HFFc6 (cell line): Measurements from ENCODE around the gene NCAM2. TPM values are rescaled to one million over a fixed set of nuclear protein-coding genes. Genes with fewer than 3 reads are reported as not detected.
A peak's percentile ranks its signal among the peaks of the same experiment; 100 is the strongest.

ENCODE experiments used
- DNase-seq: peaks from one replicate; pipeline ENCODE4 v3.0.0-alpha.2; 2018
- H3K27ac Mint-ChIP-seq: 2 replicates; pipeline ENCODE4 v1.8.0; 2020; ENCODE audit warnings: mild to moderate bottlenecking, mixed read lengths
- H3K27me3 Mint-ChIP-seq: 2 replicates; pipeline ENCODE4 v1.8.0; 2021; ENCODE audit warnings: mild to moderate bottlenecking, moderate library complexity, mixed read lengths; ENCODE audit not compliant: insufficient read depth
- H3K36me3 Mint-ChIP-seq: 2 replicates; pipeline ENCODE4 v1.8.0; 2021; ENCODE audit warnings: low read depth, mixed read lengths
- H3K4me1 Mint-ChIP-seq: 2 replicates; pipeline ENCODE4 v1.8.0; 2020; ENCODE audit warnings: low read depth, mixed read lengths
- H3K4me3 Mint-ChIP-seq: 2 replicates; pipeline ENCODE4 v1.8.0; 2020; ENCODE audit warnings: mild to moderate bottlenecking, moderate library complexity, mixed read lengths
- H3K9me3 Mint-ChIP-seq: 2 replicates; pipeline ENCODE4 v1.8.0; 2020; ENCODE audit warnings: mild to moderate bottlenecking, mixed read lengths
- total RNA-seq, 6 experiments: library from RNA; stranded (reverse); fragmentation: NEBNext Ultra II Directional; extraction: Animal tissue kit (Norgen Biotek cat#: 25700); gene quantifications; 2 replicates in 1 of 6; 3 replicates in 5 of 6; pipeline ENCODE4 v1.2.3, GENCODE V29; 2021
- TF ChIP-seq, protein P1 (sequence below): fragments of 200-600 bp; sonication (generic); IDR thresholded peaks from 2 replicates; pipeline ENCODE4 v1.5.0; 2021; ENCODE audit warnings: antibody characterized with exemption, mild to moderate bottlenecking

Gene NCAM2
- total RNA-seq, 6 experiments from 2014 or later, result 2.2 to 10.2 (median 8.8) TPM

DNA sequence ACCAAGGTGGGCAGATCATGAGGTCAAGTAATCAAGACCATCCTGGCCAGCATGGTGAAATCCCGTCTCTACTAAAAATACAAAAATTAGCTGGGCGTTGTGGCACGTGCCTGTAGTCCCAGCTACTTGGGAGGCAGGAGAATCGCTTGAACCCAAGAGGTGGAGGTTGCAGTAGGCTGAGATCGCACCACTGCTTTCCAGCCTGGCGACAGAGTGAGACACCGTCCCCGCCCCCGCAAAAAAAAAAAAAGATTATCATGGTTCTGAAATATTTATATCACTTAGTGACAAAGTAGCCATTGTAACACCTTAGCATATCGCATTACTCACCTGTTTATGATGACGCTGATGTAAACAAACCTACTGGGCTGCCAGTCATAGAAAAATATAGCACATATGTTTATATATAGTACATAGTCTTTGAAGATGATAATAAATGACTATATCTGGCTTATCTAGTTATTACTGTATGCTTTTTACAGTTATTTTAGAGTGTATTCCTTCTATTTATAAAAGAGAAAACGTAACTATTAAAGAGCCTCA is 160.2 kb downstream of the NCAM2 start:
- TF ChIP-seq, protein P1, sequence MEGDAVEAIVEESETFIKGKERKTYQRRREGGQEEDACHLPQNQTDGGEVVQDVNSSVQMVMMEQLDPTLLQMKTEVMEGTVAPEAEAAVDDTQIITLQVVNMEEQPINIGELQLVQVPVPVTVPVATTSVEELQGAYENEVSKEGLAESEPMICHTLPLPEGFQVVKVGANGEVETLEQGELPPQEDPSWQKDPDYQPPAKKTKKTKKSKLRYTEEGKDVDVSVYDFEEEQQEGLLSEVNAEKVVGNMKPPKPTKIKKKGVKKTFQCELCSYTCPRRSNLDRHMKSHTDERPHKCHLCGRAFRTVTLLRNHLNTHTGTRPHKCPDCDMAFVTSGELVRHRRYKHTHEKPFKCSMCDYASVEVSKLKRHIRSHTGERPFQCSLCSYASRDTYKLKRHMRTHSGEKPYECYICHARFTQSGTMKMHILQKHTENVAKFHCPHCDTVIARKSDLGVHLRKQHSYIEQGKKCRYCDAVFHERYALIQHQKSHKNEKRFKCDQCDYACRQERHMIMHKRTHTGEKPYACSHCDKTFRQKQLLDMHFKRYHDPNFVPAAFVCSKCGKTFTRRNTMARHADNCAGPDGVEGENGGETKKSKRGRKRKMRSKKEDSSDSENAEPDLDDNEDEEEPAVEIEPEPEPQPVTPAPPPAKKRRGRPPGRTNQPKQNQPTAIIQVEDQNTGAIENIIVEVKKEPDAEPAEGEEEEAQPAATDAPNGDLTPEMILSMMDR, result no peak
- no peaks in the 10 kb centered on the region for H3K9me3 Mint-ChIP-seq

DNA sequence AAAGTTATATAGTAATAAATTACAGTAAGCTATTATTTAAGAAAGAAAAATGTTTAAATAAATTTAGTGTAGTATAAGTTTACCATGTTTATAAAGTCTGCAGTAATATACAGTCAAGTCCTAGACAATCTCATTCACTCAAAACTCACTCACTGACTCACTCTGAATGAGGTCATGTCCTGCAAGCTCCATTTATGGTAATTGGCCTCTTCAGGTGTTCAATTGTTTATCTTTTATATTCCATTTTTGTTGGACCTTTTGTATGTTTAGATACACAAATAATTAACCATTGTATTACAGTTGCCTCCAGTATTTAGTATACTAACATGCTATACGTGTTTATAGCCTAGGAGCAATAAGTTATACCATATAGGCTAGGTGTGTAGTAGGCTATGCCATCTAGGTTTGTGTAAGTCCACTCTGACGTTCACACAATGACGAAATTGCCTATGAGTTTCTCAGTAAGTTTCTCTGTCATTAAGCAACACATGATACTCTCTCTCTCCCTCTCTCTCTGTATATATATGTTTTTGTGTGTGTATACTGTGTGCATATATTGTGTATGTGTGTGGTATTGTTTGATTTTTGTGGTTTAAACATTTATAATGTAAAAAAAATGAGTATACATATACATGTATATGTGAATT is 161.2 kb downstream of the NCAM2 start:
- Mint-ChIP-seq H3K36me3 (no peaks in the 10 kb centered on the region), H3K27ac (no peak overlapping the region), H3K4me1 (peaks cover 42% of the 10 kb centered on the region), H3K4me3 (no peak overlapping the region), H3K9me3 (no peaks in the 10 kb centered on the region), H3K27me3 (no peaks in the 10 kb centered on the region)
- DNase-seq, result no peak
- TF ChIP-seq, protein P1, result no peak

More for the DNA sequence above, 160.2 kb downstream of the NCAM2 start:
- Mint-ChIP-seq H3K4me1 (peaks cover 33% of the 10 kb centered on the region), H3K27ac (no peak overlapping the region), H3K36me3 (no peaks in the 10 kb centered on the region), H3K4me3 (no peak overlapping the region), H3K27me3 (no peaks in the 10 kb centered on the region)
- no peak for DNase-seq

DNA sequence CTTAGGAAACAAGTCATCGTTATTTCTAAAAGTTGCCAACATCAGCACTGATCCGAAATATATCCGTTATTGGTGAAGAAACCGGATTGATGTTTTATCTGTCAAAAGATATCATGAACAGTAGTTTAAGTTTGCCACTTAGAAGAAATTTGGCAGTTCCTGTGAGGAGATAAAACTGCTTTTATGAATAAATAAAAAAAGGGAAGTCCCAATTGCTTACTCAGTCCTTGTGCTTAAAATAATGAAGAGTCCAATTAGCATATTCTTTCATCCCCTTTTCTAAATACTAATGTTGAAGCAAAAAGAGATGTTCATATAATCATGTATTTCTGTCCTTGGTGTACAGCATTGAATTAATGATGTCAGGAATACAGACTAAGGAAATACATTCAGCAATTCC is 164.6 kb downstream of the NCAM2 start:
- Mint-ChIP-seq H3K27me3 (no peaks in the 10 kb centered on the region), H3K9me3 (peaks cover 9% of the 10 kb centered on the region; the same call in 1 of the 2 replicates), H3K4me1 (peaks cover 29% of the 10 kb centered on the region), H3K27ac (no peak overlapping the region), H3K36me3 (0 out of 2 replicates have a peak, but pooled peaks cover 4% of the 10 kb centered on the region), H3K4me3 (no peak overlapping the region)
- no peak for DNase-seq
- TF ChIP-seq, protein P1, result no peak

DNA sequence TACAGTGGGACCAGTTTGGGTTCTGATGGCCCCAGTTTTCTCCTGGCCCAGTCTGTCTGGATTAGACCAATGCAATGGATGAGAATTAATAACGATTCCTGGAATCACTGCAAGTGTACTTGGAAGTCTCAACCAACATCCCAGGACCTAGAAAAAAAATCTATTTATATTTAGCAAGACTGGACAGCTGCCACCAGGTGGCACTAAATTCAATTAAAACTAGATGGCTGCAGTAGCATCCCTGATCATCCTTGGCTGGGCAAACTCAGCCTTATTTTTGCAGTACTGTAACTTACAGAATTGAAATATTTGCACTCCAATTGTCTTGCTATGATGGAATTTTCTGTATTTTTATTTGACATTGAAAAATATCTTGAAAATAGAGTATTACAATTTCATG is 165.7 kb downstream of the NCAM2 start:
- H3K9me3 Mint-ChIP-seq, result peaks cover 9% of the 10 kb centered on the region; the same call in 1 of the 2 replicates
- TF ChIP-seq, protein P1, result peak; percentile 90
- H3K4me3 Mint-ChIP-seq, result no peak overlapping the region
- no peak overlapping the region for H3K27ac Mint-ChIP-seq
- 0 out of 2 replicates have a peak, but pooled peaks cover 5% of the 10 kb centered on the region for H3K36me3 Mint-ChIP-seq
- no peaks in the 10 kb centered on the region for H3K27me3 Mint-ChIP-seq
- peak; percentile 61 for DNase-seq
- peaks cover 29% of the 10 kb centered on the region for H3K4me1 Mint-ChIP-seq

DNA sequence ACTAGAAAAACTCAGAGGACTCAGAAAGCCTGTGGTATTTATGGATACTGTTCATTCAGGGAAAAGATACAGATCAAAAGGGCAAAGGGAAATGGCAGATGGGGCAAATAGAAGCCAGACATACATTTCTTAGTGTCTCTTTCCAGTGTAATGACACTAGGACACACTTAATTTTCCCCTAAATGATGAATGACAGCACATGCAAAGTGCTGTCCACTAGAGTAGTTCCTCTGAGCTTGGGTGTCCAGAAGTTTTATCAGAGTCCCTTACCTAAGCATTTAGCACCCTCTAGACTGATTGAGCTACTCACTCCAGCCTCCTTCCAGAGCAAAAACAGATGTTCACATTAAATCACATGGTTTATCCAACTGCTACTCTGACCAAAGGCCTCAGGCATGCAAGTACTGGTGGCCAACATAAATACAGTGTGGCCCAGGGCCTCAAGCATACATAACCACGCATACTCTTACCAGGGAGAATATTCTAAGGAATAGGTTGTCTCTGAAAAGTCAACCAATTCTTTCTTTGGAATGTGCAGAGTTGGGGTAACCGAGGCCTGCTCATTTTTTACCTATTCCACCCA is 166.9 kb downstream of the NCAM2 start:
- no peak overlapping the region for H3K4me3 Mint-ChIP-seq
- H3K9me3 Mint-ChIP-seq, result peaks cover 9% of the 10 kb centered on the region; the same call in 1 of the 2 replicates
- 0 out of 2 replicates have a peak, but pooled peaks cover 5% of the 10 kb centered on the region for H3K36me3 Mint-ChIP-seq
- peaks cover 29% of the 10 kb centered on the region for H3K4me1 Mint-ChIP-seq
- H3K27me3 Mint-ChIP-seq, result no peaks in the 10 kb centered on the region
- H3K27ac Mint-ChIP-seq, result peak overlapping the region; percentile 81
- TF ChIP-seq, protein P1, result no peak
- DNase-seq, result peak; percentile 89
